Measurements from ENCODE around the gene ASPHD1.

- no peak for TF ChIP-seq CTCF (IDR thresholded peaks at IDR 0.05 in 8 of 11, conservative IDR thresholded peaks at IDR 0.05 in 3 of 11)
- no peak for TF ChIP-seq POLR2AphosphoS5 (IDR thresholded peaks at IDR 0.05)
- TF ChIP-seq POLR2A (IDR thresholded peaks at IDR 0.05): no peak
Measured at GRCh38 chr16:29904947-29905346, 4.7 kb downstream of the ASPHD1 start.

All from spleen (tissue), 7 donors.